ENCODE results near the gene UTY. TPM values are rescaled to one million over a fixed set of nuclear protein-coding genes. Genes with fewer than 3 reads are reported as not detected.

UTY gene
- total and polyA plus RNA-seq, 2 donors (not counting 3 experiments of a cell fraction or from before 2014, with no cell fraction given): 4.8 to 17.9 TPM

- POLR2A ChIA-PET: no interaction called here
- intact Hi-C loops (cut with micrococcal nuclease): no loop called here
Observed at GRCh38 chrY:13337934-13338333, 141.9 kb downstream of the UTY start.

GRCh38 chrY:13333791-13334190, 146.0 kb downstream of the UTY start:
- Histone ChIP-seq H3K27me3 (ENCODE audit: control insufficient read depth in 2 of 2, insufficient read depth in 2 of 2, low read length in 2 of 2) (no peaks in the 10 kb centered on the region), H3K79me2 (ENCODE audit: control insufficient read depth, insufficient read depth, low read length) (no peaks in the 10 kb centered on the region), H3K9me1 (replicated peaks; ENCODE audit: control insufficient read depth, extremely low read depth, insufficient read depth, low read length) (no peaks in the 10 kb centered on the region), H3K9ac (replicated peaks; ENCODE audit: extremely low read depth, insufficient read depth, low read length) (no peak overlapping the region), H3K36me3 (ENCODE audit: control insufficient read depth in 2 of 2, extremely low read depth in 1 of 2, insufficient read depth in 2 of 2, low read length in 2 of 2) (peaks cover 0 to 5% of the 10 kb centered on the region in 2 experiments), H3K9me3 (replicated peaks; ENCODE audit: control insufficient read depth, insufficient read depth, low read length) (no peaks in the 10 kb centered on the region), H3K4me2 (ENCODE audit: insufficient read depth, low read length) (no peak overlapping the region), H3K27ac (ENCODE audit: insufficient read depth, low read depth, low read length) (no peak overlapping the region), H4K20me1 (replicated peaks; ENCODE audit: control insufficient read depth, extremely low read depth, insufficient read depth, low read length) (no peaks in the 10 kb centered on the region), H2AFZ (ENCODE audit: low read depth, low read length) (no peak overlapping the region), H3K4me1 (ENCODE audit: control insufficient read depth, extremely low read depth, insufficient read depth, low read length) (no peaks in the 10 kb centered on the region), H3K4me3 (replicated peaks in 1 of 3; ENCODE audit: insufficient read depth in 1 of 3, low read depth in 1 of 3, low read length in 3 of 3) (no peak overlapping the region)
- FAIRE-seq (no peak), DNase-seq (ENCODE audit: low read depth, low spot score) (no peak)
- BruUV-seq (replicated peaks): no TSS peak
- POLR2A ChIA-PET: no interaction called here
- dilution Hi-C loops (cut with MboI; ENCODE audit: extremely low pct_ligation_motif_present, low sequenced_read_pairs) (no loop called here), intact Hi-C loops (cut with micrococcal nuclease) (no loop called here)
- no peak for TF ChIP-seq MYC (IDR thresholded peaks at IDR 0.05; ENCODE audit: low read depth, low read length)
- TF ChIP-seq CTCF (IDR thresholded peaks at IDR 0.05; ENCODE audit: extremely low read depth in 1 of 2, insufficient read depth in 1 of 2, low read depth in 1 of 2, low read length in 2 of 2): no peak
- no peak for TF ChIP-seq FOS (IDR thresholded peaks at IDR 0.05; ENCODE audit: borderline replicate concordance, insufficient read depth, low read length)
- no peak for TF ChIP-seq POLR2AphosphoS5 (IDR thresholded peaks at IDR 0.05; ENCODE audit: insufficient read depth, low read depth, low read length)
- CTCF ChIA-PET: interaction anchor here (1.1 to 4.0 kb wide), 2 partner anchors 10 kb away, joined by 5 to 19 read pairs; no protein-coding TSS in a partner anchor

More at GRCh38 chrY:13337934-13338333, 141.9 kb downstream of the UTY start:
- no peak for DNase-seq (ENCODE audit: low read depth, low spot score)
- no peaks in the 10 kb centered on the region for H3K9me3 ChIP-seq (replicated peaks; ENCODE audit: control insufficient read depth, insufficient read depth, low read length)
- H2AFZ ChIP-seq (ENCODE audit: low read depth, low read length): no peak overlapping the region
- H3K4me3 ChIP-seq (replicated peaks in 1 of 3; ENCODE audit: insufficient read depth in 1 of 3, low read depth in 1 of 3, low read length in 3 of 3): no peak overlapping the region
- no peaks in the 10 kb centered on the region for H3K4me1 ChIP-seq (ENCODE audit: control insufficient read depth, extremely low read depth, insufficient read depth, low read length)
- no TSS peak for BruUV-seq (replicated peaks)
- H4K20me1 ChIP-seq (replicated peaks; ENCODE audit: control insufficient read depth, extremely low read depth, insufficient read depth, low read length): no peaks in the 10 kb centered on the region
- no peak overlapping the region for H3K27ac ChIP-seq (ENCODE audit: insufficient read depth, low read depth, low read length)
- no peaks in the 10 kb centered on the region for H3K79me2 ChIP-seq (ENCODE audit: control insufficient read depth, insufficient read depth, low read length)
- FAIRE-seq: no peak
- CTCF ChIA-PET: no interaction called here
- no peak for TF ChIP-seq GATA2 (IDR thresholded peaks at IDR 0.05; ENCODE audit: insufficient read depth, insufficient read length, low read depth, low read length)
- peaks cover 0 to 7% of the 10 kb centered on the region in 2 experiments for H3K36me3 ChIP-seq (ENCODE audit: control insufficient read depth in 2 of 2, extremely low read depth in 1 of 2, insufficient read depth in 2 of 2, low read length in 2 of 2)
- H3K4me2 ChIP-seq (ENCODE audit: insufficient read depth, low read length): no peak overlapping the region
- no peaks in the 10 kb centered on the region for H3K9me1 ChIP-seq (replicated peaks; ENCODE audit: control insufficient read depth, extremely low read depth, insufficient read depth, low read length)
- no peak overlapping the region for H3K9ac ChIP-seq (replicated peaks; ENCODE audit: extremely low read depth, insufficient read depth, low read length)
- dilution Hi-C loops (cut with MboI; ENCODE audit: extremely low pct_ligation_motif_present, low sequenced_read_pairs): no loop called here
- H3K27me3 ChIP-seq (ENCODE audit: control insufficient read depth in 2 of 2, insufficient read depth in 2 of 2, low read length in 2 of 2): no peaks in the 10 kb centered on the region
